T-helper 17 cell (primary cell): ENCODE measurements around the gene SPART. TPM values are rescaled to one million over a fixed set of nuclear protein-coding genes. Genes with fewer than 3 reads are reported as not detected.
"Not testable (repeated sequence)": the region's sequence is repeated elsewhere in the genome, so short reads cannot be mapped to it uniquely, and the experiment has no call there.

Source experiments
- ATAC-seq: fragments of 150-1000 bp; cut with Tn5 transposase; 2 replicates; pipeline ENCODE4 v1.10.0; 2021; ENCODE audit warnings: mild to moderate bottlenecking, moderate library complexity
- DNase-seq, 3 donors: peaks; one replicate each; pipeline versions ENCODE4 v3.0.0 to v3.0.0-alpha.2; 2020 to 2021
- H3K9me3 ChIP-seq: one replicate; pipeline ENCODE4 v1.7.0; 2013; ENCODE audit warnings: low read length, mild to moderate bottlenecking; ENCODE audit not compliant: control insufficient read depth, poor library complexity, severe bottlenecking
- H3K27ac Mint-ChIP-seq: one replicate; pipeline ENCODE4 v1.8.0; 2022; ENCODE audit warnings: mild to moderate bottlenecking, moderate library complexity, mixed read lengths
- H3K27me3 Mint-ChIP-seq: one replicate; pipeline ENCODE4 v1.8.0; 2022; ENCODE audit warnings: mixed read lengths
- H3K36me3 Mint-ChIP-seq: one replicate; pipeline ENCODE4 v1.8.0; 2022; ENCODE audit warnings: low read depth, mixed read lengths
- H3K4me1 Mint-ChIP-seq: one replicate; pipeline ENCODE4 v1.8.0; 2022; ENCODE audit warnings: mild to moderate bottlenecking, mixed read lengths
- H3K4me3 Mint-ChIP-seq: one replicate; pipeline ENCODE4 v1.8.0; 2022; ENCODE audit warnings: mild to moderate bottlenecking, moderate library complexity, mixed read lengths
- total RNA-seq, 4 donors: library from RNA in 2 of 4; stranded (reverse) in 2 of 4; gene quantifications; one replicate each; pipeline ENCODE4 v1.2.3 and lab custom pipeline; 2022 to 2026

SPART gene
- total RNA-seq, 2 donors from 2014 or later, result 25.6 to 34.8 TPM

- Mint-ChIP-seq H3K36me3 (peaks cover 12% of the 10 kb centered on the region), H3K4me3 (no peak overlapping the region), H3K27me3 (no peaks in the 10 kb centered on the region), H3K27ac (no peak overlapping the region), H3K4me1 (peaks cover 14% of the 10 kb centered on the region)
- no peaks in the 10 kb centered on the region for H3K9me3 ChIP-seq
- ATAC-seq (no peak), DNase-seq (no peak)
These were observed 22.1 kb downstream of the SPART start for GRCh38 chr13:36323951-36324566.

GRCh38 chr13:36323408-36323807, 22.8 kb downstream of the SPART start:
- H3K4me3 Mint-ChIP-seq, result no peak overlapping the region
- no peaks in the 10 kb centered on the region for H3K9me3 ChIP-seq
- peaks cover 12% of the 10 kb centered on the region for H3K4me1 Mint-ChIP-seq
- ATAC-seq (no peak), DNase-seq (no peak)
- H3K36me3 Mint-ChIP-seq, result peaks cover 8% of the 10 kb centered on the region
- H3K27ac Mint-ChIP-seq, result no peak overlapping the region
- H3K27me3 Mint-ChIP-seq, result no peaks in the 10 kb centered on the region

- ATAC-seq, DNase-seq, H3K4me3 Mint-ChIP-seq, H3K36me3 Mint-ChIP-seq, H3K9me3 ChIP-seq, H3K27me3 Mint-ChIP-seq: not testable (repeated sequence)
- H3K27ac Mint-ChIP-seq, result peak overlapping the region; percentile 11
- peaks cover 17% of the 10 kb centered on the region for H3K4me1 Mint-ChIP-seq
These were observed 26.4 kb downstream of the SPART start for GRCh38 chr13:36319793-36320192.

GRCh38 chr13:36313047-36313969, 32.9 kb downstream of the SPART start:
- Mint-ChIP-seq H3K27me3 (no peaks in the 10 kb centered on the region), H3K36me3 (peaks cover 2% of the 10 kb centered on the region), H3K27ac (no peak overlapping the region), H3K4me1 (peaks cover 8% of the 10 kb centered on the region), H3K4me3 (no peak overlapping the region)
- DNase-seq (no peak), ATAC-seq (no peak)
- H3K9me3 ChIP-seq, result no peaks in the 10 kb centered on the region

GRCh38 chr13:36310417-36311108, 35.6 kb downstream of the SPART start:
- ATAC-seq (no peak), DNase-seq (no peak)
- H3K27me3 Mint-ChIP-seq, result no peaks in the 10 kb centered on the region
- H3K36me3 Mint-ChIP-seq, result peaks cover 2% of the 10 kb centered on the region
- no peak overlapping the region for H3K27ac Mint-ChIP-seq
- no peaks in the 10 kb centered on the region for H3K9me3 ChIP-seq
- H3K4me1 Mint-ChIP-seq, result peaks cover 5% of the 10 kb centered on the region
- no peak overlapping the region for H3K4me3 Mint-ChIP-seq

GRCh38 chr13:36302289-36302688, 43.9 kb downstream of the SPART start:
- H3K27me3 Mint-ChIP-seq, result peaks cover 6% of the 10 kb centered on the region

DNA sequence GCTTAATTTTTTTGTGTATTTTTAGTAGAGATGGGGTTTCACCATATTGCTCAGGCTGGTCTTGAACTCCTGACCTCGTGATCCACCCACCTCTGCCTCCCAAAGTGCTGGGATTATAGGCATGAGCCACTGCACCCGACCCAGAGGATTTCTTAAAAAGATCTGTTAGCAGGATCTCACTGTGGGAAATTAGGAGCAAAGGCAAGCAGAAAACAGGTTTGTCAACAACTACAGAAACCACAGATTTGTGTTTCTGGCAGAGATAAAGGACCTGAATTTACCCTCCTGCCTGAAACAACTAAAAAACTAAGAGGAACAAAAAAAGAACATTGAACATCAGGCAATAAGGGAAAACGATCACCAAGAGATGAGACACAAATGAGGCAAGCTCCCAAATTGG, 46.7 kb downstream of the SPART start:
- H3K4me1 Mint-ChIP-seq, result peaks cover 15% of the 10 kb centered on the region
- DNase-seq, H3K9me3 ChIP-seq, ATAC-seq, H3K4me3 Mint-ChIP-seq, H3K36me3 Mint-ChIP-seq, H3K27ac Mint-ChIP-seq, H3K27me3 Mint-ChIP-seq: not testable (repeated sequence)

More at GRCh38 chr13:36302289-36302688, 43.9 kb downstream of the SPART start:
- Mint-ChIP-seq H3K27ac (peak overlapping the region; percentile 24), H3K4me3 (no peak overlapping the region), H3K4me1 (peaks cover 19% of the 10 kb centered on the region), H3K36me3 (peaks cover 6% of the 10 kb centered on the region)
- ATAC-seq (no peak), DNase-seq (no peak)
- H3K9me3 ChIP-seq, result no peaks in the 10 kb centered on the region

- H3K36me3 Mint-ChIP-seq, result no peaks in the 10 kb centered on the region
- peaks cover 6% of the 10 kb centered on the region for H3K27me3 Mint-ChIP-seq
- no peak overlapping the region for H3K27ac Mint-ChIP-seq
- peak overlapping the region; percentile 90 for H3K4me3 Mint-ChIP-seq
- H3K4me1 Mint-ChIP-seq, result peaks cover 15% of the 10 kb centered on the region
- DNase-seq (no peak), ATAC-seq (no peak)
- no peaks in the 10 kb centered on the region for H3K9me3 ChIP-seq
These were observed 47.6 kb downstream of the SPART start for GRCh38 chr13:36298535-36299068.

DNA sequence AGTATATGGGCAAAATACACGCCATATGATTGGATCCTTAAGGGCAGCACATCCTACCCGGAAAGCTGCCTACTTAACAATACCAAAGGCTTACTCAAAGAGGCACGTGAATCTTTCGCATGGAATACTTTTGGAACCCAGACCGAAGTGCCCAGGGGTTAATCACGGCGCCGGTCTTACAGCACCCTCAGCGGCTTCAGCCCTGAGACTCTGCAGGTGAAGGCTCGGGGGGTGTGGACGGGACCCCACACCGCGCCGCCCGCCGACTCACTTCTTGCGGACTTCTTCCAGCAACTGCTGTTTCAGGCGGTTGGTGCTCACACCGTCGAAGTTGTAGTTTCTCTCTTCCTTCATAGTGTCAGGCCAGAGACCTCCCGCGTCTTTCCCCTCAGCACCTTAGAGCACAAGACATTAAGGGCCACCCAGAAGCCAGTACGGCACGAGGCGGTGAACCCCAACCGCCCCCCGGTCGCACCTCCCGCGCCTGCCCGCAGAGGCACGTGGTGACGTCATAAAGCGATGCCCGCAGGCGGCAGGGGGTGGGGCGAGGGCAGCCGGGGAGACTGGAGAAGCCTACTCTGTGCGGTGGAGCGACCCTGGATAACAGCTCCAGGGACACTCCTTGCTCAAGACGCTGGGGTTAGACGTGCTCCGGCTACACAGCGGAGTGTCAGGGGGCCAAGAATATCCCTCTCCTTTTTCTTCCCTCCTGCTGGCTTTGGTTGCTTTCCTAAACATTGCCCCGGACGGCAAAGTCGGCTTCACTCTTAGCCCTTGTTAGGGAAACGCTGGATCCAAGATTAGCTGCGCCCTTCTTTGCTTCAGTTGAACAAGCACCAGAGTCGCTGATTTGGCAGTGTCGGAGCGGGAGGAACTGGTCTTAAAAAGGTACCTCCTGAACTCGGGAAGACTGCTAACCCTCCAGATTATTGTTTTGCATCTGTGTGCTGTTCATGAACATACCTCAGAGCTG, 48.5 kb downstream of the SPART start, which contains the start of gene CCDC169:
Gene CCDC169, minus strand, starts transcription at position 449 of the 973 bp plus-strand sequence. Its CDS starts 95 bp downstream, at position 354.
- Mint-ChIP-seq H3K27ac (peak within 1 kb of the TSS; percentile 3), H3K4me1 (peaks cover 15% of the 10 kb centered on the region)
- peak; percentile 94 for ATAC-seq

GRCh38 chr13:36294096-36294495, 52.1 kb downstream of the SPART start:
- H3K9me3 ChIP-seq, result no peaks in the 10 kb centered on the region
- Mint-ChIP-seq H3K27ac (no peak overlapping the region), H3K36me3 (no peaks in the 10 kb centered on the region), H3K4me3 (no peak overlapping the region), H3K27me3 (peaks cover 13% of the 10 kb centered on the region), H3K4me1 (peaks cover 9% of the 10 kb centered on the region)
- ATAC-seq, result no peak
- DNase-seq, result no peak

More for the DNA sequence above, 48.5 kb downstream of the SPART start, which contains the start of gene CCDC169:
- Mint-ChIP-seq H3K4me3 (peak within 1 kb of the TSS; percentile 90), H3K36me3 (no peaks in the 10 kb centered on the region), H3K27me3 (peaks cover 8% of the 10 kb centered on the region)
- H3K9me3 ChIP-seq, result no peaks in the 10 kb centered on the region
- peak; percentile 42 to 55 (median 51) for DNase-seq

GRCh38 chr13:36293497-36293896, 52.7 kb downstream of the SPART start:
- no peaks in the 10 kb centered on the region for H3K9me3 ChIP-seq
- no peak for DNase-seq
- Mint-ChIP-seq H3K27me3 (peaks cover 12% of the 10 kb centered on the region), H3K36me3 (no peaks in the 10 kb centered on the region), H3K4me1 (peaks cover 7% of the 10 kb centered on the region), H3K27ac (no peak overlapping the region), H3K4me3 (no peak overlapping the region)
- no peak for ATAC-seq

- no peaks in the 10 kb centered on the region for H3K9me3 ChIP-seq
- H3K4me3 Mint-ChIP-seq, result no peak overlapping the region
- ATAC-seq, result no peak
- H3K27ac Mint-ChIP-seq, result no peak overlapping the region
- H3K4me1 Mint-ChIP-seq, result peaks cover 6% of the 10 kb centered on the region
- DNase-seq, result no peak
- no peaks in the 10 kb centered on the region for H3K36me3 Mint-ChIP-seq
- H3K27me3 Mint-ChIP-seq, result peaks cover 19% of the 10 kb centered on the region
These were observed 57.3 kb downstream of the SPART start for GRCh38 chr13:36288794-36289391.
